Thoracic aorta (tissue), 2 donors: ENCODE data around the gene SMPX. TPM values are rescaled to one million over a fixed set of nuclear protein-coding genes. Genes with fewer than 3 reads are reported as not detected.

Experiments
- ATAC-seq: fragments of 150-250 bp; one replicate; pipeline ENCODE4 v1.8.0; 2017; ENCODE audit warnings: low read depth; ENCODE audit not compliant: insufficient number of reproducible peaks, low FRiP score
- DNase-seq: peaks from one replicate; pipeline ENCODE4 v3.0.0-alpha.2; 2020; ENCODE audit warnings: low spot score
- H3K27ac ChIP-seq, 2 donors: fragments of 200-600 bp; sonication (generic); 1 replicate in 1 of 2; 2 replicates in 1 of 2; pipeline ENCODE4 v1.5.1; 2016; ENCODE audit warnings: mild to moderate bottlenecking in 2 of 2, moderate library complexity in 2 of 2
- H3K27me3 ChIP-seq: fragments of 200-600 bp; sonication (generic); replicated peaks from 2 replicates; pipeline ENCODE4 v1.6.0; 2016; ENCODE audit warnings: mild to moderate bottlenecking; ENCODE audit not compliant: insufficient read depth
- H3K36me3 ChIP-seq: fragments of 200-600 bp; sonication (generic); one replicate; pipeline ENCODE4 v1.5.1; 2016
- H3K4me1 ChIP-seq, 2 donors: fragments of 200-600 bp; sonication (generic); 1 replicate in 1 of 2; 2 replicates in 1 of 2; pipeline versions ENCODE4 v1.5.1 to v1.6.0; 2016; ENCODE audit warnings: low read depth in 2 of 2, mild to moderate bottlenecking in 1 of 2; ENCODE audit not compliant: control insufficient read depth in 1 of 2
- H3K4me3 ChIP-seq: fragments of 200-600 bp; sonication (generic); 2 replicates; pipeline ENCODE4 v1.5.1; 2016; ENCODE audit warnings: mild to moderate bottlenecking
- H3K9me3 ChIP-seq: fragments of 200-600 bp; sonication (generic); 2 replicates; pipeline ENCODE4 v1.5.1; 2016
- CTCF ChIP-seq: fragments of 200-600 bp; sonication (generic); IDR thresholded peaks from one replicate; pipeline ENCODE4 v1.5.1; 2019; ENCODE audit warnings: antibody characterized with exemption
- total RNA-seq, 2 donors: library from RNA; depleted of rRNA; stranded (reverse); fragments of >200 nt; gene quantifications; one replicate each; pipeline versions ENCODE4 v1.1.0 to v1.2.3, GENCODE V29; 2016

The SMPX gene
- total RNA-seq, 2 donors from 2014 or later, result 10.4 TPM; not detected in 1

GRCh38 chrX:21675931-21676330 is 82.0 kb downstream of the SMPX start:
- H3K4me3 ChIP-seq, result no peak overlapping the region
- no peaks in the 10 kb centered on the region for H3K9me3 ChIP-seq
- no peak for TF ChIP-seq CTCF
- no peaks in the 10 kb centered on the region for H3K36me3 ChIP-seq
- DNase-seq (no peak), ATAC-seq (no peak)
- no peaks in the 10 kb centered on the region for H3K27me3 ChIP-seq
- no peak overlapping the region for H3K27ac ChIP-seq
- H3K4me1 ChIP-seq, result no peaks in the 10 kb centered on the region

GRCh38 chrX:21674430-21675186 is 83.3 kb downstream of the SMPX start:
- DNase-seq (no peak), ATAC-seq (no peak)
- Histone ChIP-seq H3K9me3 (no peaks in the 10 kb centered on the region), H3K27ac (no peak overlapping the region), H3K36me3 (no peaks in the 10 kb centered on the region), H3K4me3 (no peak overlapping the region), H3K27me3 (no peaks in the 10 kb centered on the region), H3K4me1 (no peaks in the 10 kb centered on the region)
- no peak for TF ChIP-seq CTCF

- TF ChIP-seq CTCF, result no peak
- Histone ChIP-seq H3K4me3 (no peak overlapping the region), H3K36me3 (no peaks in the 10 kb centered on the region), H3K9me3 (no peaks in the 10 kb centered on the region), H3K4me1 (no peaks in the 10 kb centered on the region), H3K27ac (no peak overlapping the region), H3K27me3 (no peaks in the 10 kb centered on the region)
- DNase-seq, result no peak
- no peak for ATAC-seq
Observed at GRCh38 chrX:21666679-21667078, 91.2 kb downstream of the SMPX start.

GRCh38 chrX:21666252-21666651 is 91.7 kb downstream of the SMPX start:
- no peak overlapping the region for H3K4me3 ChIP-seq
- H3K36me3 ChIP-seq, result no peaks in the 10 kb centered on the region
- H3K27me3 ChIP-seq, result no peaks in the 10 kb centered on the region
- TF ChIP-seq CTCF, result no peak
- ATAC-seq, result no peak
- H3K9me3 ChIP-seq, result no peaks in the 10 kb centered on the region
- H3K4me1 ChIP-seq, result no peaks in the 10 kb centered on the region
- no peak for DNase-seq
- H3K27ac ChIP-seq, result no peak overlapping the region

GRCh38 chrX:21662761-21663160 is 95.2 kb downstream of the SMPX start:
- Histone ChIP-seq H3K9me3 (no peaks in the 10 kb centered on the region), H3K36me3 (no peaks in the 10 kb centered on the region), H3K4me3 (no peak overlapping the region), H3K27me3 (no peaks in the 10 kb centered on the region), H3K27ac (no peak overlapping the region), H3K4me1 (no peaks in the 10 kb centered on the region)
- no peak for ATAC-seq
- DNase-seq, result no peak
- no peak for TF ChIP-seq CTCF
